Measurements from ENCODE around the gene CAMK2N1. TPM values are rescaled to one million over a fixed set of nuclear protein-coding genes. Genes with fewer than 3 reads are reported as not detected.
A peak's percentile ranks its signal among the peaks of the same experiment; 100 is the strongest.

Gene CAMK2N1
- polyA plus RNA-seq, 1 experiment = 23.5 TPM

- Histone ChIP-seq H3K36me3 (ENCODE audit: control insufficient read depth, insufficient read depth, low read length) (no peaks in the 10 kb centered on the region; the same call in 1 of the 2 replicates), H3K4me3 (ENCODE audit: low read depth, low read length) (no peak overlapping the region), H3K27me3 (ENCODE audit: control insufficient read depth, insufficient read depth, low read length) (peaks cover 2% of the 10 kb centered on the region; the same call in 1 of the 2 replicates)
- DNase-seq (ENCODE audit: low read depth) = peak; percentile 74
- TF ChIP-seq CTCF (IDR thresholded peaks at IDR 0.05; ENCODE audit: insufficient read depth, low read depth, low read length) = peak; percentile 96
- CTCF ChIA-PET = interaction anchor here (0.6 to 8.7 kb wide), 47 partner anchors 8 to 560 kb away, joined by 3 to 111 read pairs (median 4); partner anchors contain the start of genes CAMK2N1 and MUL1
- POLR2A ChIA-PET = no interaction called here
Observed at GRCh38 chr1:20493839-20494608, 8.0 kb upstream of the CAMK2N1 start.

DNA sequence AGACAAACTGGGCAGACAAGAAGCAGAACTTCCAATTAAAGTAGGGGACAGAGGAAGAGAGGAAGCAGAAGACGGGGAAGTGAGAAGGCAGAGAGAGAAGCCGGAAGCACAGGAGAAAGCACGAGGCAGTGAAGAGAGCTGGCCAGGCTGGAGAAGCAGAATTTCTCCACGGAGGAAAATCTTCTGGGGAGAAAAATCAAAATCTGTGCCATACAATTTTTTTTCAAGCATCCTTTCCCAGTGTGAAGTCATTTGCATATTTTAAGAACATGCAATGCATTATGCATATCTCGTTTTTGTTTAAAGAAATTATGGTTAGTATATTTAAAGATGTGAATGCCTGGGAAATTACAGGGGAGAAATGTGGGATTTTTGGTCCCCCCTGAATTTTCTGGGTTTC lies 7.3 kb upstream of the CAMK2N1 start:
- no peak for DNase-seq (ENCODE audit: low read depth)
- CTCF ChIA-PET = interaction anchor here (0.7 to 8.7 kb wide), 31 partner anchors 7 to 560 kb away, joined by 3 to 111 read pairs (median 6); partner anchors contain the start of genes CAMK2N1 and MUL1
- peaks cover 2% of the 10 kb centered on the region for H3K27me3 ChIP-seq (ENCODE audit: control insufficient read depth, insufficient read depth, low read length)
- POLR2A ChIA-PET = no interaction called here
- H3K36me3 ChIP-seq (ENCODE audit: control insufficient read depth, insufficient read depth, low read length) = no peaks in the 10 kb centered on the region
- H3K4me3 ChIP-seq (ENCODE audit: low read depth, low read length) = no peak overlapping the region
- TF ChIP-seq CTCF (IDR thresholded peaks at IDR 0.05; ENCODE audit: insufficient read depth, low read depth, low read length) = no peak

GRCh38 chr1:20492751-20493150 lies 6.7 kb upstream of the CAMK2N1 start:
- peaks cover 5% of the 10 kb centered on the region for H3K27me3 ChIP-seq (ENCODE audit: control insufficient read depth, insufficient read depth, low read length)

DNA sequence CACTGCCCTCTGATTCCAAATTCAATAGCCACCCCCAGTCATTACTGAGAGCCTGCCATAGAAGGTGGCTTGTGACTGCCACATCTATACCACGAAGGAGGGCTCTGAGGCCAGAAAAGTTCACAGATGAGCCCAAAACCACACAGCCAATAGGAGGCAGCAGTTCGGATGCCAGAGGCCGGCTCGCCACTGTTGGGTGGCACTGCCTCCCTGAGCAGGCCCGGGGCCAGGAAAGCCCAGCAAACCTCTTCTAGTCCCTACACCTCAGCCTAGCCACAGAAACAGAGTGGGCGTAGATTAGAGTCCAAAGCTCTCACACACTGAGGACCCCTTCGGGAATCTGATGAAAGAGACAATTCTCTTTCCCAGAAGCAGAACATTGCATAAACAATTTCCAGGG lies 5.9 kb upstream of the CAMK2N1 start:
- DNase-seq (ENCODE audit: low read depth) = no peak
- ChIA-PET CTCF (interaction anchor here (0.8 to 8.7 kb wide), 9 partner anchors 8 to 652 kb away, joined by 3 to 111 read pairs (median 6); no protein-coding TSS in a partner anchor), POLR2A (no interaction called here)
- TF ChIP-seq CTCF (IDR thresholded peaks at IDR 0.05; ENCODE audit: insufficient read depth, low read depth, low read length) = no peak
- peaks cover 5% of the 10 kb centered on the region for H3K27me3 ChIP-seq (ENCODE audit: control insufficient read depth, insufficient read depth, low read length)
- H3K36me3 ChIP-seq (ENCODE audit: control insufficient read depth, insufficient read depth, low read length) = no peaks in the 10 kb centered on the region
- H3K4me3 ChIP-seq (ENCODE audit: low read depth, low read length) = no peak overlapping the region

More at GRCh38 chr1:20492751-20493150, 6.7 kb upstream of the CAMK2N1 start:
- DNase-seq (ENCODE audit: low read depth) = no peak
- no peak for TF ChIP-seq CTCF (IDR thresholded peaks at IDR 0.05; ENCODE audit: insufficient read depth, low read depth, low read length)
- H3K36me3 ChIP-seq (ENCODE audit: control insufficient read depth, insufficient read depth, low read length) = no peaks in the 10 kb centered on the region
- no peak overlapping the region for H3K4me3 ChIP-seq (ENCODE audit: low read depth, low read length)
- POLR2A ChIA-PET = no interaction called here
- CTCF ChIA-PET = interaction anchor here (0.8 to 8.7 kb wide), 11 partner anchors 10 to 652 kb away, joined by 3 to 111 read pairs (median 6); no protein-coding TSS in a partner anchor

DNA sequence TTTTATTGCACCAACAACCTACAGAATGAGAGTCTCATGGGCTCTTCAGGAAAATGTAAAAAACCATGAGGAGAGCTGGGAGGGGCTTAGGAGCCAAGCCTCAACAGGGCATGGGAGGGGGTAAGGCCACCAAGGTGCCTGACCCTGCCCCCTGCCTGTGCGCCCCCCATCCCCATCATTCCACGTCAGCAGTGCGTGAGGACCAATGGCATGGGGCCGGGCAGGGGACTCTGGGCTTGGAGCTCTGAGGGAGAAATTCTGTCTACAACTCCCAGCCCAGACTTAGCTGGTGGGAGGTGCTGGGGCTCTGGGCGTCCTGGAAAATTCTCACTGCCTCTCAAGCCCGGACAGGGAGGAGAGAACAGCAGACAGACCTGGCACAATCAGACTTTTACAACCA lies 5.2 kb upstream of the CAMK2N1 start:
- ChIA-PET CTCF (interaction anchor here (0.8 to 8.7 kb wide), 9 partner anchors 9 to 278 kb away, joined by 3 to 111 read pairs (median 6); no protein-coding TSS in a partner anchor), POLR2A (no interaction called here)
- Histone ChIP-seq H3K27me3 (ENCODE audit: control insufficient read depth, insufficient read depth, low read length) (peaks cover 5% of the 10 kb centered on the region), H3K36me3 (ENCODE audit: control insufficient read depth, insufficient read depth, low read length) (no peaks in the 10 kb centered on the region), H3K4me3 (ENCODE audit: low read depth, low read length) (no peak overlapping the region)
- TF ChIP-seq CTCF (IDR thresholded peaks at IDR 0.05; ENCODE audit: insufficient read depth, low read depth, low read length) = no peak
- no peak for DNase-seq (ENCODE audit: low read depth)
